Natural killer cell (primary cell): Measurements from ENCODE around the gene TESK1. TPM values are rescaled to one million over a fixed set of nuclear protein-coding genes. Genes with fewer than 3 reads are reported as not detected.

Source experiments
- ATAC-seq, 3 donors: fragments of 150-1000 bp in 2 of 3; fragments of 200-7000 bp in 1 of 3; cut with Tn5 transposase; 1 replicate in 1 of 3; 2 replicates in 2 of 3; pipeline ENCODE4 v1.10.0; 2021; ENCODE audit warnings: mild to moderate bottlenecking in 2 of 3, moderate library complexity in 2 of 3
- DNase-seq, 2 donors: peaks; one replicate each; pipeline versions ENCODE4 v3.0.0 to v3.0.0-alpha.2; 2013 to 2021; ENCODE audit warnings: mixed read lengths in 1 of 2
- H3K27ac ChIP-seq: one replicate; pipeline ENCODE4 v1.5.1; 2013; ENCODE audit warnings: mild to moderate bottlenecking, low read length
- H3K27me3 ChIP-seq: one replicate; pipeline ENCODE4 v1.6.1; 2013; ENCODE audit warnings: low read length; ENCODE audit not compliant: control insufficient read depth, insufficient read depth
- H3K36me3 ChIP-seq: one replicate; pipeline ENCODE4 v1.6.1; 2013; ENCODE audit warnings: low read length; ENCODE audit not compliant: control insufficient read depth, insufficient read depth
- H3K4me1 ChIP-seq: one replicate; pipeline ENCODE4 v1.6.1; 2013; ENCODE audit warnings: low read length; ENCODE audit not compliant: control insufficient read depth, insufficient read depth
- H3K4me3 ChIP-seq: one replicate; pipeline ENCODE4 v1.5.1; 2013; ENCODE audit warnings: low read length
- H3K9me3 ChIP-seq: one replicate; pipeline ENCODE4 v1.6.1; 2013; ENCODE audit warnings: low read length; ENCODE audit not compliant: control insufficient read depth, insufficient read depth
- H3K27ac Mint-ChIP-seq, 2 donors: one replicate each; pipeline ENCODE4 v1.8.0; 2022; ENCODE audit warnings: mild to moderate bottlenecking in 2 of 2, mixed read lengths in 2 of 2, moderate library complexity in 1 of 2
- H3K27me3 Mint-ChIP-seq, 2 donors: one replicate each; pipeline ENCODE4 v1.8.0; 2022; ENCODE audit warnings: low read depth in 2 of 2, mixed read lengths in 2 of 2
- H3K36me3 Mint-ChIP-seq: one replicate; pipeline ENCODE4 v1.8.0; 2022; ENCODE audit warnings: mixed read lengths
- H3K4me1 Mint-ChIP-seq, 2 donors: one replicate each; pipeline ENCODE4 v1.8.0; 2022; ENCODE audit warnings: mixed read lengths in 2 of 2
- H3K4me3 Mint-ChIP-seq: one replicate; pipeline ENCODE4 v1.8.0; 2022; ENCODE audit warnings: mild to moderate bottlenecking, moderate library complexity, mixed read lengths
- H3K9me3 Mint-ChIP-seq, 2 donors: one replicate each; pipeline ENCODE4 v1.8.0; 2022; ENCODE audit warnings: mixed read lengths in 2 of 2
- CTCF ChIP-seq: fragments of 200-600 bp; IDR thresholded peaks from one replicate; pipeline ENCODE4 v1.8.0; 2022; ENCODE audit warnings: antibody characterized with exemption
- WGBS: methylation state at CpG from one replicate; pipeline ENCODE4 v1.1.7; 2013; ENCODE audit warnings: missing lambda C conversion rate; ENCODE audit not compliant: insufficient coverage; 5-methylcytosine and 5-hydroxymethylcytosine counted together
- intact Hi-C: fragments of 100-400 bp; cut with micrococcal nuclease; formaldehyde crosslinking; loops from one replicate; pipeline ENCODE4 v1.14.2; 2022
- total RNA-seq, 4 donors: library from RNA; stranded (reverse); fragments of 120-200 nt in 1 of 4; gene quantifications; one replicate each; pipeline versions ENCODE4 v1.2.3 to v1.2.4, GENCODE V29; 2013 to 2022

Gene TESK1
- total RNA-seq, 3 donors from 2014 or later (not counting 1 experiment from before 2014, with no cell fraction given) = 40.7 to 72.5 (median 47.5) TPM

- H3K9me3 Mint-ChIP-seq = no peaks in the 10 kb centered on the region
- WGBS = under 1% methylated on average over 11 of the region's 11 CpGs
- no peaks in the 10 kb centered on the region for H3K36me3 Mint-ChIP-seq
- Histone ChIP-seq H3K4me1 (peaks cover 74% of the 10 kb centered on the region), H3K36me3 (no peaks in the 10 kb centered on the region), H3K4me3 (peak overlapping the region; percentile 55), H3K27me3 (no peaks in the 10 kb centered on the region), H3K9me3 (no peaks in the 10 kb centered on the region), H3K27ac (peak overlapping the region; percentile 82)
- no peak for DNase-seq
- no peak for TF ChIP-seq CTCF
- H3K27ac Mint-ChIP-seq = peak overlapping the region; percentile 98
- H3K4me3 Mint-ChIP-seq = peak overlapping the region; percentile 99
- no peaks in the 10 kb centered on the region for H3K27me3 Mint-ChIP-seq
- no peak for ATAC-seq
- intact Hi-C loops = loop anchor here (1.0 to 2.0 kb wide), 3 partner anchors 42 to 169 kb away; partner anchors contain the start of genes CREB3, HINT2 and TLN1
- H3K4me1 Mint-ChIP-seq = peaks cover 48 to 64% of the 10 kb centered on the region in 2 donors
These were observed 41.1 kb downstream of the TESK1 start for GRCh38 chr9:35646153-35646532.

GRCh38 chr9:35646533-35647265, 41.6 kb downstream of the TESK1 start:
- peak; percentile 94 for TF ChIP-seq CTCF
- peaks cover 42 to 58% of the 10 kb centered on the region in 2 donors for H3K4me1 Mint-ChIP-seq
- H3K4me3 Mint-ChIP-seq = peak overlapping the region; percentile 99
- ATAC-seq (peak; percentile 97 to 99 (median 97)), DNase-seq (peak; percentile 94 to 95)
- Histone ChIP-seq H3K4me3 (peak overlapping the region; percentile 55), H3K36me3 (no peaks in the 10 kb centered on the region), H3K9me3 (no peaks in the 10 kb centered on the region), H3K27me3 (no peaks in the 10 kb centered on the region), H3K4me1 (peaks cover 79% of the 10 kb centered on the region), H3K27ac (peak overlapping the region; percentile 82)
- peak overlapping the region; percentile 98 for H3K27ac Mint-ChIP-seq
- intact Hi-C loops = loop anchor here (1.0 to 2.0 kb wide), 4 partner anchors 11 to 169 kb away; partner anchors contain the start of genes CREB3, HINT2 and TLN1
- H3K36me3 Mint-ChIP-seq = no peaks in the 10 kb centered on the region
- under 1% methylated on average over 58 of the region's 58 CpGs for WGBS
- H3K27me3 Mint-ChIP-seq = no peaks in the 10 kb centered on the region
- no peaks in the 10 kb centered on the region for H3K9me3 Mint-ChIP-seq

- intact Hi-C loops = no loop called here
- peak in 1 of 2 donors; percentile 70 for DNase-seq
- Mint-ChIP-seq H3K27ac (peak overlapping the region; percentile 98), H3K4me3 (peak overlapping the region; percentile 25), H3K9me3 (no peaks in the 10 kb centered on the region), H3K4me1 (peaks cover 34 to 40% of the 10 kb centered on the region in 2 donors), H3K36me3 (no peaks in the 10 kb centered on the region), H3K27me3 (no peaks in the 10 kb centered on the region)
- no peak for ATAC-seq
- peak overlapping the region; percentile 42 for H3K27ac ChIP-seq
- H3K4me1 ChIP-seq = peaks cover 66% of the 10 kb centered on the region
- TF ChIP-seq CTCF = no peak
- peak overlapping the region; percentile 31 for H3K4me3 ChIP-seq
- H3K36me3 ChIP-seq = no peaks in the 10 kb centered on the region
- WGBS = 62% methylated on average over 24 of the region's 26 CpGs
- H3K27me3 ChIP-seq = no peaks in the 10 kb centered on the region
- H3K9me3 ChIP-seq = no peaks in the 10 kb centered on the region
These were observed 44.6 kb downstream of the TESK1 start for GRCh38 chr9:35649431-35650340.
